ENCODE measurements around the gene LDLRAD3. TPM values are rescaled to one million over a fixed set of nuclear protein-coding genes. Genes with fewer than 3 reads are reported as not detected.

LDLRAD3 gene
- total RNA-seq, 1 donor: 3.1 TPM

- Histone ChIP-seq H3K9me3 (ENCODE audit: low read depth, low read length) (no peaks in the 10 kb centered on the region), H3K4me3 (ENCODE audit: low read length) (no peak overlapping the region), H3K27me3 (ENCODE audit: insufficient read depth, low read length) (no peaks in the 10 kb centered on the region), H3K4me1 (ENCODE audit: insufficient read depth, low read length) (no peaks in the 10 kb centered on the region)
These were observed 322.1 kb downstream of the LDLRAD3 start for GRCh38 chr11:36265793-36266628.

- Histone ChIP-seq H3K4me1 (ENCODE audit: insufficient read depth, low read length) (no peaks in the 10 kb centered on the region), H3K4me3 (ENCODE audit: low read length) (no peak overlapping the region), H3K9me3 (ENCODE audit: low read depth, low read length) (no peaks in the 10 kb centered on the region), H3K27me3 (ENCODE audit: insufficient read depth, low read length) (no peaks in the 10 kb centered on the region)
These were observed 322.9 kb downstream of the LDLRAD3 start for GRCh38 chr11:36266767-36267166.

GRCh38 chr11:36268337-36268985 lies 324.6 kb downstream of the LDLRAD3 start:
- Histone ChIP-seq H3K4me1 (ENCODE audit: insufficient read depth, low read length) (no peaks in the 10 kb centered on the region), H3K9me3 (ENCODE audit: low read depth, low read length) (no peaks in the 10 kb centered on the region), H3K4me3 (ENCODE audit: low read length) (no peak overlapping the region), H3K27me3 (ENCODE audit: insufficient read depth, low read length) (no peaks in the 10 kb centered on the region)

DNA sequence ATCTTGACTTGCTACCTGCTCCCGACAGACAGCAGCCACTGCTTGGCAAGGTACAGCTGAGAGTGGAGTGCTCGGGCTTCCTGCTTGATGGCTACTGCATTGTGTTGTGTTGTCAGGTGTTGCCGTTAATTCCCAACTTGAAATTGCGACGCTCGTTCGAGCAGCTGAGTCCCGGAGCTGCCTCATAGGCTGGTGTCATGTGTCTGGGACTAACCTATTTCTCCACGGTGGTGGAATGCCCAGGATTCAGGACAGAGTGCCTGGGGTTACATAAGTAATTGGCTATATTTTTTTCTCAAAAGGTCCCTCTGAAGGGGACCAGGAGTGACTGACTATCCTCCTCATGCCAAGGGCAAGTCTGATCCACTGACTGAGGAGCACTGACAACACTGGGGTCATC lies 326.8 kb downstream of the LDLRAD3 start:
- Histone ChIP-seq H3K9me3 (ENCODE audit: low read depth, low read length) (no peaks in the 10 kb centered on the region), H3K4me3 (ENCODE audit: low read length) (no peak overlapping the region), H3K27me3 (ENCODE audit: insufficient read depth, low read length) (no peaks in the 10 kb centered on the region), H3K4me1 (ENCODE audit: insufficient read depth, low read length) (no peaks in the 10 kb centered on the region)

- Histone ChIP-seq H3K9me3 (ENCODE audit: low read depth, low read length) (no peaks in the 10 kb centered on the region), H3K4me3 (ENCODE audit: low read length) (no peak overlapping the region), H3K4me1 (ENCODE audit: insufficient read depth, low read length) (no peaks in the 10 kb centered on the region), H3K27me3 (ENCODE audit: insufficient read depth, low read length) (no peaks in the 10 kb centered on the region)
These were observed 328.0 kb downstream of the LDLRAD3 start for GRCh38 chr11:36271794-36272407.

DNA sequence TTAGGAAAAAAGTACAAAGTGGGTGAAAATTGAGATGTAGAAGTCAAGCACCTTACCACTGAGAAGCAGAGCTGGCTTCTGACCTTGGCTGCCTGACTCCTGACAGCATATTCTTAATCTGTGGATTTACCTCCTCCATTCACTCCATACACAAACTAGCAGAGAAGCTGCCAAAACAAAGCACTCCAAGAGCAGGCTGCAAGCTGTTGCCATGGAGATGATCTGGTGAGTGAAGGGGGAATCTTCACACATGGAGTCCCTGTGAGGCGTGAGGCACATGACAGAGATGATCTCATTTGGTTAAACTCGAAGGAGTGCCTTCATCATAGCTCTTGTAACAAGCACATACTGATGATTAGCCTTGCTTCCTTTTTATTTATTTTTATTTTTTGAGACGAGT lies 329.2 kb downstream of the LDLRAD3 start:
- Histone ChIP-seq H3K4me1 (ENCODE audit: insufficient read depth, low read length) (no peaks in the 10 kb centered on the region), H3K27me3 (ENCODE audit: insufficient read depth, low read length) (no peaks in the 10 kb centered on the region), H3K9me3 (ENCODE audit: low read depth, low read length) (no peaks in the 10 kb centered on the region), H3K4me3 (ENCODE audit: low read length) (no peak overlapping the region)

DNA sequence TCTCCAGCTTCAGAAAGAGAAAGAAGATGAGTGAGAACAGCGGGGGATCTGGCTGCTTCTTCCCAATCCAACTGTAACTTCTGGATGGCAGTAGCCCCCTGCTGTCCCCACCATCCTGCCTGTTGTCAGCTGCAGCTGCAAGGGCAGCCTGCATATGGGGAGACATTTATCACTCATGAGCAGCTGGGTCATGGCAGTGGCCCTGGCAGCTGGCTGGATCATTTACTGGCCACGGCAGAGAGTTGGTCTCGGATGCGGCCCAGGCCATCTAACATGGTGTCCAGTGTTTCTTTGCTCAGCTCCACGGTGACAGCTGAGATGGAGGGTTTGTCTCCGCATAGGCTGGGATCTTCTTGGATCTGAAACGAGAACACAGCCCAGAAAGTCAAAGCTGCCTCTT lies 330.6 kb downstream of the LDLRAD3 start:
- Histone ChIP-seq H3K27me3 (ENCODE audit: insufficient read depth, low read length) (no peaks in the 10 kb centered on the region), H3K4me3 (ENCODE audit: low read length) (no peak overlapping the region)

DNA sequence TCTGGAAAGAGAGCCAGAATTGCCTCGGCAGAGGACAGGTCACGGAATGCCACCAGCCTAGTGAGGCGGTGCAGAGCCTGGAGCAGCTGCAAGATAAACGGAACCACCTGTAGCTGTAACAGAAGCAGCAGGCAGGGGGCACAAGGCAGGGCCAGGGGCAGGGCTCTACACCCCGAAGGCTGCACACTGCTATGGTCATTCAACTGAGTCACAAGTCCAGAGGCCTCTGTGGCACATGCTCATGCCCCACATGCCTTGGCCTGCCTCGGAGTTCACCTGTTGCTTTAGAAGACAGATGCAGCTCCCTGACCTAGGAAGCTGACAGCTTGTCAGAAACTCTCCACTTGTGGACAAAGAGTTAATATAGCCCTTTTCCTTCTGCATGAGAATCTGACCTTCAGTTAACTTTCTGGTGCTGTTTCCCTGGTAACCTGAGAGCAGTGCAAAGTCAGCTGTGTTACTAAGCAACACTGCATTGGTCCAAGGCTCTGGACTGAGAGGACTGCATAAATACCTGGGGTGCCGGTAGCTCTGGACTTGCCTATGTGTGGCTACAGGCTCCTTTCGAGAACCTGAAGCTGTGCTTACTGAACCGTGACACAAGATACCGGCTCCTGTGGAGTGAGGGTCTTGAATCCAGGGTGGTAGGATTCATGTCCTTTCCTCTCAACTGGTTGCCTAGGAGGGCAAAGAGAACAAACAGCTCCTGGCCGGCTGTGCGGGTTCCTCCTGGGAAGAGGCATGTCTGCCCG lies 334.8 kb downstream of the LDLRAD3 start:
- Histone ChIP-seq H3K27me3 (ENCODE audit: insufficient read depth, low read length) (no peaks in the 10 kb centered on the region), H3K4me3 (ENCODE audit: low read length) (no peak overlapping the region), H3K4me1 (ENCODE audit: insufficient read depth, low read length) (peaks cover under 1% of the 10 kb centered on the region), H3K9me3 (ENCODE audit: low read depth, low read length) (peaks cover 6% of the 10 kb centered on the region)

More for the DNA sequence above, 330.6 kb downstream of the LDLRAD3 start:
- no peaks in the 10 kb centered on the region for H3K4me1 ChIP-seq (ENCODE audit: insufficient read depth, low read length)
- H3K9me3 ChIP-seq (ENCODE audit: low read depth, low read length): no peaks in the 10 kb centered on the region

GRCh38 chr11:36280531-36280930 lies 336.7 kb downstream of the LDLRAD3 start:
- H3K27me3 ChIP-seq (ENCODE audit: insufficient read depth, low read length): no peaks in the 10 kb centered on the region
- H3K9me3 ChIP-seq (ENCODE audit: low read depth, low read length): peaks cover 6% of the 10 kb centered on the region
- H3K4me1 ChIP-seq (ENCODE audit: insufficient read depth, low read length): peaks cover 4% of the 10 kb centered on the region
- H3K4me3 ChIP-seq (ENCODE audit: low read length): no peak overlapping the region

All from mononuclear cell (primary cell).